ENCODE data around the gene AHCTF1. TPM values are rescaled to one million over a fixed set of nuclear protein-coding genes. Genes with fewer than 3 reads are reported as not detected.
"Not testable (repeated sequence)": the region's sequence is repeated elsewhere in the genome, so short reads cannot be mapped to it uniquely, and the experiment has no call there.

Gene AHCTF1
- total and polyA plus RNA-seq, 2 donors (not counting 1 experiment from before 2014, with no cell fraction given) = 15.8 to 30.6 TPM

- H3K4me2 ChIP-seq (ENCODE audit: extremely low read depth, insufficient read depth, low read length) = no peak overlapping the region
- H3K79me2 ChIP-seq (ENCODE audit: control insufficient read depth, insufficient read depth, low read length) = no peaks in the 10 kb centered on the region
- H2AFZ ChIP-seq (ENCODE audit: low read length) = no peak overlapping the region
- H3K36me3 ChIP-seq (ENCODE audit: control insufficient read depth, insufficient read depth, low read length) = no peaks in the 10 kb centered on the region
- H3K27me3 ChIP-seq (ENCODE audit: control insufficient read depth, insufficient read depth, low read length) = no peaks in the 10 kb centered on the region
- no peak overlapping the region for H3K9ac ChIP-seq (ENCODE audit: insufficient read depth, low read length)
- DNase-seq (ENCODE audit: low read depth in 2 of 2) = no peak
- no peak overlapping the region for H3K27ac ChIP-seq (ENCODE audit: insufficient read depth, low read length)
- H3K4me3 ChIP-seq (replicated peaks in 1 of 4; ENCODE audit: control extremely low read depth in 1 of 4, insufficient read depth in 1 of 4, low read depth in 3 of 4, low read length in 4 of 4) = no peak overlapping the region
- H3K4me1 ChIP-seq (ENCODE audit: control insufficient read depth, extremely low read depth, insufficient read depth, low read length) = no peaks in the 10 kb centered on the region
- TF ChIP-seq, protein P1, sequence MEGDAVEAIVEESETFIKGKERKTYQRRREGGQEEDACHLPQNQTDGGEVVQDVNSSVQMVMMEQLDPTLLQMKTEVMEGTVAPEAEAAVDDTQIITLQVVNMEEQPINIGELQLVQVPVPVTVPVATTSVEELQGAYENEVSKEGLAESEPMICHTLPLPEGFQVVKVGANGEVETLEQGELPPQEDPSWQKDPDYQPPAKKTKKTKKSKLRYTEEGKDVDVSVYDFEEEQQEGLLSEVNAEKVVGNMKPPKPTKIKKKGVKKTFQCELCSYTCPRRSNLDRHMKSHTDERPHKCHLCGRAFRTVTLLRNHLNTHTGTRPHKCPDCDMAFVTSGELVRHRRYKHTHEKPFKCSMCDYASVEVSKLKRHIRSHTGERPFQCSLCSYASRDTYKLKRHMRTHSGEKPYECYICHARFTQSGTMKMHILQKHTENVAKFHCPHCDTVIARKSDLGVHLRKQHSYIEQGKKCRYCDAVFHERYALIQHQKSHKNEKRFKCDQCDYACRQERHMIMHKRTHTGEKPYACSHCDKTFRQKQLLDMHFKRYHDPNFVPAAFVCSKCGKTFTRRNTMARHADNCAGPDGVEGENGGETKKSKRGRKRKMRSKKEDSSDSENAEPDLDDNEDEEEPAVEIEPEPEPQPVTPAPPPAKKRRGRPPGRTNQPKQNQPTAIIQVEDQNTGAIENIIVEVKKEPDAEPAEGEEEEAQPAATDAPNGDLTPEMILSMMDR (conservative IDR thresholded peaks at IDR 0.05 in 1 of 2, IDR thresholded peaks at IDR 0.05 in 1 of 2; ENCODE audit: low read depth in 1 of 2, low read length in 2 of 2) = no peak
- no peak for TF ChIP-seq EZH2 (IDR thresholded peaks at IDR 0.05; ENCODE audit: low read length, missing control alignments)
- H3K9me3 ChIP-seq (ENCODE audit: control insufficient read depth, insufficient read depth, low read depth, low read length) = no peaks in the 10 kb centered on the region
- no peaks in the 10 kb centered on the region for H4K20me1 ChIP-seq (ENCODE audit: control insufficient read depth, extremely low read depth, insufficient read depth, low read length)
Observed at GRCh38 chr1:246820666-246821065, 111.1 kb downstream of the AHCTF1 start.

DNA sequence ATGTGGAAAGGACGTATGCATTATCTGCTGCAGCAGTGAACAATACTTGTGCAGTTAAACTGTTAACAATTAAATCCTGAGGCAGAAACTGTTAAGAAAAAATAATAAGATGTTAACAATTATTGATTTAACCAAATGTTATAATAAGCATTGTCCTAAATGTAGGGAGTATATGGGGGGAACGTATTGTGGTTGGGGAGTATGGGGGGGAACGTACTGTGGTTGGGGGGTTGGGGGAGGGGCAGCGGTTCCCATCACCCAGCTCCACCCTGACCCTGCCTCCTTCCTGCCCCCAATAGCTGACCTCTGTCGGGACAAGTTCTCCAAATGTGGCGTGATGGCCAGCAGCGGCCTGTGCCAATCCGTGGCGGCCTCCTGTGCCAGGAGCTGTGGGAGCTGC, 114.0 kb downstream of the AHCTF1 start:
- H3K9me3 ChIP-seq (ENCODE audit: control insufficient read depth, insufficient read depth, low read depth, low read length); H3K4me1 ChIP-seq (ENCODE audit: control insufficient read depth, extremely low read depth, insufficient read depth, low read length); H3K4me3 ChIP-seq (replicated peaks in 1 of 4; ENCODE audit: control extremely low read depth in 1 of 4, insufficient read depth in 1 of 4, low read depth in 3 of 4, low read length in 4 of 4); H3K27ac ChIP-seq (ENCODE audit: insufficient read depth, low read length); H3K36me3 ChIP-seq (ENCODE audit: control insufficient read depth, insufficient read depth, low read length); H3K4me2 ChIP-seq (ENCODE audit: extremely low read depth, insufficient read depth, low read length); H3K9ac ChIP-seq (ENCODE audit: insufficient read depth, low read length); H3K79me2 ChIP-seq (ENCODE audit: control insufficient read depth, insufficient read depth, low read length); H4K20me1 ChIP-seq (ENCODE audit: control insufficient read depth, extremely low read depth, insufficient read depth, low read length); H3K27me3 ChIP-seq (ENCODE audit: control insufficient read depth, insufficient read depth, low read length); H2AFZ ChIP-seq (ENCODE audit: low read length): not testable (repeated sequence)
- peak in 1 of 2 donors; percentile 18 for DNase-seq (ENCODE audit: low read depth in 2 of 2)

- no peaks in the 10 kb centered on the region for H3K36me3 ChIP-seq (ENCODE audit: control insufficient read depth, insufficient read depth, low read length)
- no peak overlapping the region for H3K27ac ChIP-seq (ENCODE audit: insufficient read depth, low read length)
- no peaks in the 10 kb centered on the region for H3K4me1 ChIP-seq (ENCODE audit: control insufficient read depth, extremely low read depth, insufficient read depth, low read length)
- no peak overlapping the region for H3K4me3 ChIP-seq (replicated peaks in 1 of 4; ENCODE audit: control extremely low read depth in 1 of 4, insufficient read depth in 1 of 4, low read depth in 3 of 4, low read length in 4 of 4)
- no peak overlapping the region for H3K9ac ChIP-seq (ENCODE audit: insufficient read depth, low read length)
- H3K27me3 ChIP-seq (ENCODE audit: control insufficient read depth, insufficient read depth, low read length) = peaks cover 8% of the 10 kb centered on the region
- no peak overlapping the region for H2AFZ ChIP-seq (ENCODE audit: low read length)
- TF ChIP-seq, protein P1 (conservative IDR thresholded peaks at IDR 0.05 in 1 of 2, IDR thresholded peaks at IDR 0.05 in 1 of 2; ENCODE audit: low read depth in 1 of 2, low read length in 2 of 2) = no peak
- no peak for TF ChIP-seq EZH2 (IDR thresholded peaks at IDR 0.05; ENCODE audit: low read length, missing control alignments)
- no peaks in the 10 kb centered on the region for H3K9me3 ChIP-seq (ENCODE audit: control insufficient read depth, insufficient read depth, low read depth, low read length)
- H3K4me2 ChIP-seq (ENCODE audit: extremely low read depth, insufficient read depth, low read length) = no peak overlapping the region
- no peak for DNase-seq (ENCODE audit: low read depth in 2 of 2)
- H4K20me1 ChIP-seq (ENCODE audit: control insufficient read depth, extremely low read depth, insufficient read depth, low read length) = no peaks in the 10 kb centered on the region
- no peaks in the 10 kb centered on the region for H3K79me2 ChIP-seq (ENCODE audit: control insufficient read depth, insufficient read depth, low read length)
Observed at GRCh38 chr1:246815693-246816270, 116.0 kb downstream of the AHCTF1 start.
